HepG2 (cell line): Measurements from ENCODE around the gene TARS3. TPM values are rescaled to one million over a fixed set of nuclear protein-coding genes. Genes with fewer than 3 reads are reported as not detected.

Experiments
- ATF2 ChIP-seq: sonication (generic); formaldehyde crosslinking; IDR thresholded peaks from 2 replicates; pipeline ENCODE4 v1.4.0; 2020; ENCODE audit warnings: missing genetic modification reagents
- HOXA9 ChIP-seq: sonication (generic); formaldehyde crosslinking; IDR thresholded peaks from 2 replicates; pipeline ENCODE4 v1.8.1; 2022; ENCODE audit warnings: missing genetic modification reagents, mild to moderate bottlenecking, moderate library complexity, borderline replicate concordance
- KDM3A ChIP-seq: IDR thresholded peaks from 2 replicates; pipeline ENCODE4 v1.6.1; 2018; ENCODE audit warnings: low read depth, missing compliant biosample characterization
- NFYB ChIP-seq: sonication (generic); formaldehyde crosslinking; IDR thresholded peaks from 2 replicates; pipeline ENCODE4 v1.4.0; 2020; ENCODE audit warnings: missing genetic modification reagents
- PHF8 ChIP-seq: sonication (generic); formaldehyde crosslinking; IDR thresholded peaks from 2 replicates; pipeline ENCODE4 v1.5.0; 2020; ENCODE audit warnings: missing genetic modification reagents
- SSRP1 ChIP-seq: IDR thresholded peaks from 2 replicates; pipeline ENCODE4 v1.6.1; 2016; ENCODE audit warnings: control low read depth
- ZFP36 ChIP-seq: fragments of 150-350 bp; IDR thresholded peaks from 2 replicates; pipeline ENCODE4 v1.6.1; 2018; ENCODE audit warnings: borderline replicate concordance, low read length, low read depth; ENCODE audit not compliant: partially characterized antibody
- ZFX ChIP-seq: sonication (generic); formaldehyde crosslinking; IDR thresholded peaks from 2 replicates; pipeline ENCODE4 v1.4.0; 2020; ENCODE audit warnings: mild to moderate bottlenecking, low read depth, missing genetic modification reagents, moderate library complexity
- ZHX2 ChIP-seq, 2 experiments: sonication (generic) in 1 of 2; formaldehyde crosslinking in 1 of 2; IDR thresholded peaks; 2 replicates each; pipeline versions ENCODE4 v1.6.1 to v1.9.0; 2014 to 2022; ENCODE audit warnings: antibody characterized with exemption in 1 of 2, borderline replicate concordance in 1 of 2, inconsistent platforms in 1 of 2, low read depth in 1 of 2, missing genetic modification reagents in 1 of 2
- ZNF18 ChIP-seq: sonication (generic); formaldehyde crosslinking; IDR thresholded peaks from 2 replicates; pipeline ENCODE4 v1.8.0; 2022; ENCODE audit warnings: mild to moderate bottlenecking, missing genetic modification reagents; ENCODE audit not compliant: insufficient replicate concordance
- ZNF362 ChIP-seq: sonication (generic); formaldehyde crosslinking; IDR thresholded peaks from 2 replicates; pipeline ENCODE4 v1.4.0; 2020; ENCODE audit warnings: missing genetic modification reagents, mild to moderate bottlenecking, borderline replicate concordance
- ZNF460 ChIP-seq: sonication (generic); formaldehyde crosslinking; IDR thresholded peaks from 2 replicates; pipeline ENCODE4 v1.5.1; 2020; ENCODE audit warnings: missing genetic modification reagents, mild to moderate bottlenecking, borderline replicate concordance
- ZNF543 ChIP-seq: sonication (generic); formaldehyde crosslinking; IDR thresholded peaks from 2 replicates; pipeline ENCODE4 v1.4.0; 2020; ENCODE audit warnings: mild to moderate bottlenecking, missing genetic modification reagents
- ZNF546 ChIP-seq: sonication (generic); formaldehyde crosslinking; conservative IDR thresholded peaks from 2 replicates; pipeline ENCODE4 v1.8.1; 2023; ENCODE audit warnings: mild to moderate bottlenecking, missing genetic modification reagents
- ZNF549 ChIP-seq: sonication (generic); formaldehyde crosslinking; IDR thresholded peaks from 2 replicates; pipeline ENCODE4 v1.5.0; 2020; ENCODE audit warnings: missing genetic modification reagents
- ZNF557 ChIP-seq: sonication (generic); formaldehyde crosslinking; IDR thresholded peaks from 2 replicates; pipeline ENCODE4 v1.4.0; 2020; ENCODE audit warnings: missing genetic modification reagents
- ZNF749 ChIP-seq: sonication (generic); formaldehyde crosslinking; IDR thresholded peaks from 2 replicates; pipeline ENCODE4 v1.8.0; 2022; ENCODE audit warnings: mild to moderate bottlenecking, missing genetic modification reagents, moderate library complexity, borderline replicate concordance
- ZNF83 ChIP-seq: sonication (generic); formaldehyde crosslinking; IDR thresholded peaks from 2 replicates; pipeline ENCODE4 v1.4.0; 2020; ENCODE audit warnings: missing genetic modification reagents, mild to moderate bottlenecking, borderline replicate concordance
- polyA plus RNA-seq, 8 experiments: library from polyadenylated mRNA; depleted of rRNA in 3 of 8; stranded (reverse) in 7 of 8; unstranded in 1 of 8; fragments of >200 nt; fragmentation: Illumina TruSeq in 4 of 8; extraction: Trizol in 4 of 8; gene quantifications; 2 replicates each; pipeline versions ENCODE4 v1.2.1 to v1.2.3, GENCODE V29; 2011 to 2016; ENCODE audit warnings: low read depth in 4 of 8, missing spikeins in 1 of 8, mixed read lengths in 1 of 8; ENCODE audit not compliant: insufficient read depth in 1 of 8
- total RNA-seq, 5 experiments: library from RNA; depleted of rRNA; stranded (reverse); fragments of >200 nt; fragmentation: Illumina TruSeq; extraction: Trizol; gene quantifications; 2 replicates each; pipeline ENCODE4 v1.2.3, GENCODE V29; 2016; ENCODE audit warnings: low read depth in 1 of 5

TARS3 gene
- total and polyA plus RNA-seq, 2 of the 13 experiments (the other 11 are each of a cell fraction or from before 2014, with no cell fraction given) = 4.1 to 11.7 TPM

- 0 out of 2 replicates have a peak, but pooled peaks have one; percentile 6 for TF ChIP-seq ATF2
- no peak for TF ChIP-seq SSRP1 (CRISPR knock-in tag)
- TF ChIP-seq ZHX2 (IDR thresholded peaks at IDR 0.05; ENCODE audit: low read depth) = no peak; the same call in 1 of the 2 replicates
- TF ChIP-seq ZHX2 (CRISPR knock-in tag; IDR thresholded peaks at IDR 0.05; ENCODE audit: borderline replicate concordance) = no peak
- no peak; the same call in 1 of the 2 replicates for TF ChIP-seq NFYB (CRISPR knock-in tag)
- TF ChIP-seq KDM3A (CRISPR knock-in tag) = no peak
- TF ChIP-seq HOXA9 (CRISPR knock-in tag) = no peak
- no peak for TF ChIP-seq ZNF460
- TF ChIP-seq ZNF546 = peak; percentile 47; the same call in 1 of the 2 replicates
- no peak for TF ChIP-seq ZNF549 (CRISPR knock-in tag)
- TF ChIP-seq ZFP36 = no peak
- no peak for TF ChIP-seq ZNF83 (CRISPR knock-in tag)
- TF ChIP-seq ZNF543 = no peak
- TF ChIP-seq ZFX (CRISPR knock-in tag) = no peak; the same call in 1 of the 2 replicates
- no peak for TF ChIP-seq ZNF557 (CRISPR knock-in tag)
- no peak for TF ChIP-seq ZNF362 (CRISPR knock-in tag)
- TF ChIP-seq PHF8 (CRISPR knock-in tag) = no peak; the same call in 1 of the 2 replicates
- peak; percentile 70 for TF ChIP-seq ZNF18
- TF ChIP-seq ZNF749 (CRISPR knock-in tag) = no peak
These were observed 108.1 kb downstream of the TARS3 start (continued) for GRCh38 chr15:101615986-101616848.
